GM23338 (cell line): ENCODE results near the gene CBFA2T2. TPM values are rescaled to one million over a fixed set of nuclear protein-coding genes. Genes with fewer than 3 reads are reported as not detected.
A peak's percentile ranks its signal among the peaks of the same experiment; 100 is the strongest.
"Not testable (repeated sequence)": the region's sequence is repeated elsewhere in the genome, so short reads cannot be mapped to it uniquely, and the experiment has no call there.

ENCODE experiments used
- ATAC-seq: fragments of 200-7000 bp; cut with Tn5 transposase; 3 replicates; pipeline ENCODE4 v1.9.1; 2020
- DNase-seq: peaks from one replicate; pipeline ENCODE4 v3.0.0-alpha.2; 2015; ENCODE audit warnings: low spot score
- H2AFZ ChIP-seq: fragments of 200-600 bp; sonication (generic); 2 replicates; pipeline ENCODE4 v1.8.0; 2016; ENCODE audit warnings: antibody characterized with exemption, mild to moderate bottlenecking, moderate library complexity
- H3F3A ChIP-seq: fragments of 200-600 bp; sonication (generic); replicated peaks from 2 replicates; pipeline ENCODE4 v1.8.0; 2017; ENCODE audit warnings: antibody characterized with exemption, mixed run types, low read depth
- H3K27ac ChIP-seq: fragments of 200-600 bp; sonication (generic); 2 replicates; pipeline ENCODE4 v1.6.1; 2016; ENCODE audit warnings: low read depth
- H3K27me3 ChIP-seq: fragments of 200-600 bp; sonication (generic); 2 replicates; pipeline ENCODE4 v1.8.0; 2016; ENCODE audit warnings: mild to moderate bottlenecking, mixed run types, moderate library complexity; ENCODE audit not compliant: insufficient read depth
- H3K36me3 ChIP-seq: fragments of 200-600 bp; sonication (generic); 2 replicates; pipeline ENCODE4 v1.8.0; 2016; ENCODE audit warnings: mild to moderate bottlenecking; ENCODE audit not compliant: insufficient read depth
- H3K4me1 ChIP-seq: fragments of 200-600 bp; sonication (generic); 2 replicates; pipeline ENCODE4 v1.8.0; 2016; ENCODE audit warnings: mild to moderate bottlenecking, moderate library complexity; ENCODE audit not compliant: insufficient read depth
- H3K4me2 ChIP-seq: fragments of 200-600 bp; sonication (generic); 2 replicates; pipeline ENCODE4 v1.7.1; 2017; ENCODE audit warnings: mixed run types
- H3K4me3 ChIP-seq: fragments of 200-600 bp; sonication (generic); 2 replicates; pipeline ENCODE4 v1.6.1; 2016; ENCODE audit warnings: mixed run types
- H3K79me2 ChIP-seq: fragments of 200-600 bp; sonication (generic); replicated peaks from 2 replicates; pipeline ENCODE4 v1.8.0; 2017; ENCODE audit warnings: mild to moderate bottlenecking; ENCODE audit not compliant: insufficient read depth
- H3K9me2 ChIP-seq: fragments of 200-600 bp; sonication (generic); 2 replicates; pipeline ENCODE4 v1.8.0; 2017; ENCODE audit not compliant: insufficient read depth
- H4K20me1 ChIP-seq: fragments of 200-600 bp; sonication (generic); replicated peaks from 2 replicates; pipeline ENCODE4 v1.8.0; 2017; ENCODE audit warnings: mild to moderate bottlenecking; ENCODE audit not compliant: insufficient read depth
- H3K27ac Mint-ChIP-seq: 2 replicates; pipeline ENCODE4 v1.8.0; 2020; ENCODE audit warnings: inconsistent platforms, mild to moderate bottlenecking, moderate library complexity, mixed read lengths
- H3K27me3 Mint-ChIP-seq: 3 replicates; pipeline ENCODE4 v1.8.0; 2022; ENCODE audit warnings: low read depth, mild to moderate bottlenecking, moderate library complexity, mixed read lengths, inconsistent platforms; ENCODE audit not compliant: insufficient read depth, poor library complexity
- H3K36me3 Mint-ChIP-seq: 3 replicates; pipeline ENCODE4 v1.8.0; 2021; ENCODE audit warnings: low read depth, mild to moderate bottlenecking, inconsistent platforms, moderate library complexity, mixed read lengths
- H3K4me1 Mint-ChIP-seq: 3 replicates; pipeline ENCODE4 v1.8.0; 2020; ENCODE audit warnings: mild to moderate bottlenecking, inconsistent platforms, mixed read lengths
- H3K4me3 Mint-ChIP-seq: 3 replicates; pipeline ENCODE4 v1.8.0; 2021; ENCODE audit warnings: moderate library complexity, mild to moderate bottlenecking, inconsistent platforms, mixed read lengths
- H3K9me3 Mint-ChIP-seq: 3 replicates; pipeline ENCODE4 v1.8.0; 2020; ENCODE audit warnings: moderate library complexity, mild to moderate bottlenecking, inconsistent platforms, mixed read lengths
- EZH2 ChIP-seq: fragments of 200-600 bp; sonication (generic); IDR thresholded peaks from one replicate; pipeline ENCODE4 v1.8.0; 2017; ENCODE audit warnings: antibody characterized with exemption, mild to moderate bottlenecking, low read depth; ENCODE audit not compliant: unreplicated experiment
- EZH2phosphoT487 ChIP-seq: fragments of 200-600 bp; sonication (generic); IDR thresholded peaks from one replicate; pipeline ENCODE4 v1.8.1; 2018; ENCODE audit warnings: antibody characterized with exemption; ENCODE audit not compliant: unreplicated experiment
- JUNB ChIP-seq: IDR thresholded peaks from one replicate; pipeline ENCODE4 v1.6.1; 2016; ENCODE audit warnings: antibody characterized with exemption; ENCODE audit not compliant: unreplicated experiment
- NANOG ChIP-seq: IDR thresholded peaks from 2 replicates; pipeline ENCODE4 v1.6.1; 2016; ENCODE audit warnings: antibody characterized with exemption, borderline replicate concordance
- POLR2AphosphoS5 ChIP-seq: IDR thresholded peaks from 2 replicates; pipeline ENCODE4 v1.6.1; 2016; ENCODE audit warnings: antibody characterized with exemption, low read depth
- polyA plus RNA-seq: library from polyadenylated mRNA; unstranded; fragments of >200 nt; fragmentation: Nextera tagmentation; extraction: Ambion mirVana; gene quantifications from 2 replicates; pipeline ENCODE4 v1.2.1, GENCODE V29; 2016
- total RNA-seq: library from RNA; depleted of rRNA; stranded (reverse); fragments of >200 nt; shearing (Covaris generic); gene quantifications from 2 replicates; pipeline ENCODE4 v1.2.3, GENCODE V29; 2014
- TF ChIP-seq, protein P1 (sequence below): IDR thresholded peaks from one replicate; pipeline ENCODE4 v1.6.1; 2018; ENCODE audit warnings: antibody characterized with exemption; ENCODE audit not compliant: unreplicated experiment

The CBFA2T2 gene
- total and polyA plus RNA-seq, 2 experiments from 2014 or later: 12.7 to 15.8 TPM

DNA sequence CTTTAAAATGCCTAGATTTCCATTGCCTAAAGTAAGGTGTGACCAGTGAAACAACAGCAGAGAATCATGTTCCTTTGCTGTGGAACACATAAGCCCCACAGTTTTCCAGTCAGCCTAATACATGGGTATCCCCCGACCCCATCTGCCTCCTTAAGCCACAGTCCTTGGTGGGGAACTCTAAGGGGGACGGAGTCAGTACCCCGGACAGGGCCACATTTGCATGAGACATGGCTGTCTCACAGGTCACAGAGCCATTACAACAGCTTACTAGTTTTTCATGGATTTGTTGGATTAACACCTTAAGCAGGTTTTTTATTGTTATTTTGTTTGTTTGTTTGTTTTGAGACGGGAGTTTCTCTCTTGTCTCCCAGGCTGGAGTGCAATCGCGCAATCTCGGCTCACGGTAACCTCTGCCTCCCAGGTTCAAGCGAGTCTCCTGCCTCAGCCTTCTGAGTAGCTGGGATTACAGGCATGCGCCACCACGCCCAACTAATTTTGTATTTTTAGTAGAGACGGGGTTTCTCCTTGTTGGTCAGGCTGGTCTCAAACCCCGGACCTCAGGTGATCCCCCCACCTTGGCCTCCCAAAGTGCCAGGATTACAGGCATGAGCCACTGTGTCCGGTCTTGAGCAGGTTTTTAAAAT is 157.2 kb downstream of the CBFA2T2 start:
- not testable (repeated sequence) for H3K9me3 Mint-ChIP-seq, H3K79me2 ChIP-seq, H4K20me1 ChIP-seq, H2AFZ ChIP-seq, H3K4me1 Mint-ChIP-seq, H3K4me2 ChIP-seq, H3F3A ChIP-seq, H3K9me2 ChIP-seq, H3K27me3 Mint-ChIP-seq, H3K4me3 Mint-ChIP-seq, H3K4me3 ChIP-seq, H3K27ac Mint-ChIP-seq, H3K27ac ChIP-seq, H3K27me3 ChIP-seq, H3K4me1 ChIP-seq, H3K36me3 ChIP-seq
- peaks cover 14% of the 10 kb centered on the region; the same call in 2 of the 3 replicates for H3K36me3 Mint-ChIP-seq
- TF ChIP-seq, protein P1, sequence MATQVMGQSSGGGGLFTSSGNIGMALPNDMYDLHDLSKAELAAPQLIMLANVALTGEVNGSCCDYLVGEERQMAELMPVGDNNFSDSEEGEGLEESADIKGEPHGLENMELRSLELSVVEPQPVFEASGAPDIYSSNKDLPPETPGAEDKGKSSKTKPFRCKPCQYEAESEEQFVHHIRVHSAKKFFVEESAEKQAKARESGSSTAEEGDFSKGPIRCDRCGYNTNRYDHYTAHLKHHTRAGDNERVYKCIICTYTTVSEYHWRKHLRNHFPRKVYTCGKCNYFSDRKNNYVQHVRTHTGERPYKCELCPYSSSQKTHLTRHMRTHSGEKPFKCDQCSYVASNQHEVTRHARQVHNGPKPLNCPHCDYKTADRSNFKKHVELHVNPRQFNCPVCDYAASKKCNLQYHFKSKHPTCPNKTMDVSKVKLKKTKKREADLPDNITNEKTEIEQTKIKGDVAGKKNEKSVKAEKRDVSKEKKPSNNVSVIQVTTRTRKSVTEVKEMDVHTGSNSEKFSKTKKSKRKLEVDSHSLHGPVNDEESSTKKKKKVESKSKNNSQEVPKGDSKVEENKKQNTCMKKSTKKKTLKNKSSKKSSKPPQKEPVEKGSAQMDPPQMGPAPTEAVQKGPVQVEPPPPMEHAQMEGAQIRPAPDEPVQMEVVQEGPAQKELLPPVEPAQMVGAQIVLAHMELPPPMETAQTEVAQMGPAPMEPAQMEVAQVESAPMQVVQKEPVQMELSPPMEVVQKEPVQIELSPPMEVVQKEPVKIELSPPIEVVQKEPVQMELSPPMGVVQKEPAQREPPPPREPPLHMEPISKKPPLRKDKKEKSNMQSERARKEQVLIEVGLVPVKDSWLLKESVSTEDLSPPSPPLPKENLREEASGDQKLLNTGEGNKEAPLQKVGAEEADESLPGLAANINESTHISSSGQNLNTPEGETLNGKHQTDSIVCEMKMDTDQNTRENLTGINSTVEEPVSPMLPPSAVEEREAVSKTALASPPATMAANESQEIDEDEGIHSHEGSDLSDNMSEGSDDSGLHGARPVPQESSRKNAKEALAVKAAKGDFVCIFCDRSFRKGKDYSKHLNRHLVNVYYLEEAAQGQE: peak; percentile 82
- DNase-seq (peak; percentile 72), ATAC-seq (peak; percentile 91)

GRCh38 chr20:33647603-33648395 is 157.9 kb downstream of the CBFA2T2 start:
- Mint-ChIP-seq H3K4me3 (no peak overlapping the region), H3K4me1 (peaks cover 5% of the 10 kb centered on the region; the same call in 2 of the 3 replicates), H3K9me3 (no peaks in the 10 kb centered on the region), H3K27me3 (peaks cover 2% of the 10 kb centered on the region), H3K36me3 (peaks cover 14% of the 10 kb centered on the region; the same call in 2 of the 3 replicates), H3K27ac (no peak overlapping the region)
- H3F3A ChIP-seq: no peaks in the 10 kb centered on the region
- H3K4me2 ChIP-seq: no peak overlapping the region
- no peaks in the 10 kb centered on the region; the same call in 1 of the 2 replicates for H3K4me1 ChIP-seq
- no peaks in the 10 kb centered on the region for H3K9me2 ChIP-seq
- no peak overlapping the region for H3K27ac ChIP-seq
- no peak for TF ChIP-seq NANOG
- TF ChIP-seq EZH2phosphoT487: no peak
- TF ChIP-seq POLR2AphosphoS5: no peak
- TF ChIP-seq, protein P1: no peak
- TF ChIP-seq EZH2: no peak
- TF ChIP-seq JUNB: no peak
- no peak overlapping the region for H3K4me3 ChIP-seq
- no peak for ATAC-seq
- peaks cover 3% of the 10 kb centered on the region; the same call in 1 of the 2 replicates for H4K20me1 ChIP-seq
- H2AFZ ChIP-seq: no peak overlapping the region
- no peaks in the 10 kb centered on the region for H3K79me2 ChIP-seq
- H3K27me3 ChIP-seq: no peaks in the 10 kb centered on the region
- DNase-seq: no peak
- no peaks in the 10 kb centered on the region for H3K36me3 ChIP-seq
